Superior temporal gyrus (tissue), 1 donor: ENCODE results near the gene OBP2B.
A peak's percentile ranks its signal among the peaks of the same experiment; 100 is the strongest.

ENCODE experiments used
- DNase-seq: peaks from one replicate; pipeline ENCODE4 v3.0.0-alpha.2; 2016; ENCODE audit errors: extremely low spot score

OBP2B gene

GRCh38 chr9:133169102-133169501, 39.9 kb downstream of the OBP2B start:
- no peak for DNase-seq

- DNase-seq, result no peak
Observed at GRCh38 chr9:133168432-133168831, 40.6 kb downstream of the OBP2B start.

- no peak for DNase-seq
Observed at GRCh38 chr9:133167769-133168168, 41.3 kb downstream of the OBP2B start.

GRCh38 chr9:133167096-133167730, 41.8 kb downstream of the OBP2B start:
- DNase-seq, result no peak

GRCh38 chr9:133166392-133166791, 42.7 kb downstream of the OBP2B start:
- no peak for DNase-seq

GRCh38 chr9:133165452-133165730, 43.7 kb downstream of the OBP2B start:
- DNase-seq, result no peak

- DNase-seq, result no peak
Observed at GRCh38 chr9:133164191-133164590, 44.9 kb downstream of the OBP2B start.

- no peak for DNase-seq
Observed at GRCh38 chr9:133163504-133164172, 45.4 kb downstream of the OBP2B start, which contains the start of gene GBGT1. Gene GBGT1, minus strand, starts transcription at chr9:133163914. Its CDS starts 1,502 bp downstream, at chr9:133162412.

GRCh38 chr9:133162861-133163503, 46.1 kb downstream of the OBP2B start:
- DNase-seq, result no peak

- DNase-seq, result no peak
Observed at GRCh38 chr9:133161547-133161950, 47.5 kb downstream of the OBP2B start.

GRCh38 chr9:133160742-133161546, 48.1 kb downstream of the OBP2B start:
- peak; percentile 65 for DNase-seq

GRCh38 chr9:133158695-133159094, 50.4 kb downstream of the OBP2B start:
- no peak for DNase-seq
